Activated CD8-positive, alpha-beta T cell treated with anti-CD3 and anti-CD28 coated beads, Interleukin-2, amount 10 ng/mL, durations not matched to agents 7 days and 5 days (primary cell): ENCODE results near the gene CLCF1. TPM values are rescaled to one million over a fixed set of nuclear protein-coding genes. Genes with fewer than 3 reads are reported as not detected.
"Not testable (repeated sequence)": the region's sequence is repeated elsewhere in the genome, so short reads cannot be mapped to it uniquely, and the experiment has no call there.

Experiments
- ATAC-seq: fragments of 150-1000 bp; cut with Tn5 transposase; one replicate; pipeline ENCODE4 v1.10.0; 2021; ENCODE audit warnings: moderate library complexity
- CTCF ChIA-PET: fragments of 350-600 bp; sonication (Branson Sonifier 250); formaldehyde crosslinking; loops from one replicate; lab custom pipeline; 2021; ENCODE audit warnings: antibody characterized with exemption; lab: Charles Lee
- POLR2A ChIA-PET: fragments of 350-600 bp; sonication (Branson Sonifier 250); formaldehyde crosslinking; loops from one replicate; lab custom pipeline; 2021; ENCODE audit warnings: antibody characterized with exemption; lab: Charles Lee
- DNase-seq: peaks from one replicate; pipeline ENCODE4 v3.0.0-alpha.2; 2020
- H3K27ac Mint-ChIP-seq: one replicate; pipeline ENCODE4 v1.8.0; 2021; ENCODE audit warnings: mild to moderate bottlenecking, mixed read lengths
- H3K27me3 Mint-ChIP-seq: one replicate; pipeline ENCODE4 v1.8.0; 2021; ENCODE audit warnings: low read depth, mixed read lengths
- H3K36me3 Mint-ChIP-seq: one replicate; pipeline ENCODE4 v1.8.0; 2021; ENCODE audit warnings: low read depth, mixed read lengths
- H3K4me1 Mint-ChIP-seq: one replicate; pipeline ENCODE4 v1.8.0; 2021; ENCODE audit warnings: low read depth, mixed read lengths
- H3K4me3 Mint-ChIP-seq: one replicate; pipeline ENCODE4 v1.8.0; 2021; ENCODE audit warnings: mild to moderate bottlenecking, mixed read lengths
- H3K9me3 Mint-ChIP-seq: one replicate; pipeline ENCODE4 v1.8.0; 2022; ENCODE audit warnings: mixed read lengths; ENCODE audit not compliant: insufficient read depth
- total RNA-seq, 2 experiments: library from RNA; stranded (reverse); gene quantifications; one replicate each; pipeline ENCODE4 v1.2.3, GENCODE V29; 2021

Gene CLCF1
- total RNA-seq, 2 experiments from 2014 or later, result 0.29 to 0.50 TPM

DNA sequence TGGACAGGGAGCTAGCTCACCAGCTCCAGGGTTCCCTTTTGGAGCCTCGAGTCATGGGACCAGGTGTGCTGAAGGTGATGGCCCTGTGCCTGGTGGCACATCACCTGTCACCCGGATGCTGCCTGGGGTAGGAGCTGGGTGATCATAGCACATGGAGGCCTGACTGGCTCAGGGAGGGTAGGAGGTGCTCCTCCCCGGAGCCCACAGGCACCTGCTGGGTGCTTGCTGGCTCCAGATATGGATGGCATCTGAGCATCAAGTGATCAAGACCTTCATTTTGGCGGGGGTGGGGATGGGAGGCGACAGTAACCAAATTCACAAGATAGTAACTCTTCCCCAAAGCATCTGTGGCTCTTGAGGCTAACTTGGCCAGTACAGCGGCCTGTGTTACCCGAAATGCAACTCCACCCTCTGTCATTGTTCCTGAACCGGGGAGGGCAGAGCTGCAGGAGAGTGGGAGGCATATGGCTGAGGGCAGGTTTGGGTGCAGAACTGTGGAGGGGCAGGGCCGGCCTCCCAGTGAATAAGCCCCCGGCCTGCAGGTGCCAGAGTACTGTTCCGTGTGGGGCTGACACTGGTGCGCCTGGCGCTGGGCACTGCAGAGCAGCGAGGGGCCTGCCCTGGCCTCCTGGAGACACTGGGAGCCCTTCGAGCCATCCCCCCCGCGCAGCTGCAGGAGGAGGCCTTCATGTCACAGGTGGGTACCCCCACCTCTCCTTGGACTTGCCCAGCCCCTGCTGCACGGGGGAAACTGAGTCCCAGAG is 35.2 kb upstream of the CLCF1 start:
- ChIA-PET CTCF (interaction anchor here (0.9 to 3.4 kb wide), 10 partner anchors 10 to 141 kb away, joined by 3 to 35 read pairs (median 4); partner anchors contain the start of genes PITPNM1, POLD4 and RAD9A), POLR2A (interaction anchor here (0.7 to 3.5 kb wide), 14 partner anchors 10 to 168 kb away, joined by 3 to 61 read pairs (median 5); partner anchors contain the start of genes PTPRCAP, RAD9A and TMEM134)
- peak; percentile 66 for DNase-seq
- ATAC-seq, result peak; percentile 35
- Mint-ChIP-seq H3K27me3 (peaks cover 2% of the 10 kb centered on the region), H3K9me3 (no peaks in the 10 kb centered on the region), H3K27ac (peak overlapping the region; percentile 93), H3K36me3 (peaks cover 68% of the 10 kb centered on the region), H3K4me3 (peak overlapping the region; percentile 92), H3K4me1 (peaks cover 77% of the 10 kb centered on the region)

- Mint-ChIP-seq H3K4me1 (peaks cover 77% of the 10 kb centered on the region), H3K4me3 (peak overlapping the region; percentile 92), H3K9me3 (no peaks in the 10 kb centered on the region), H3K27ac (peak overlapping the region; percentile 93), H3K27me3 (no peaks in the 10 kb centered on the region), H3K36me3 (peaks cover 68% of the 10 kb centered on the region)
- ChIA-PET POLR2A (interaction anchor here (0.9 to 3.5 kb wide), 15 partner anchors 11 to 136 kb away, joined by 3 to 61 read pairs (median 4); partner anchors contain the start of genes AIP, PTPRCAP and RAD9A), CTCF (interaction anchor here (0.9 to 3.4 kb wide), 11 partner anchors 11 to 145 kb away, joined by 3 to 35 read pairs (median 5); partner anchors contain the start of genes PITPNM1, POLD4, PTPRCAP and RAD9A)
- no peak for ATAC-seq
- peak; percentile 28 for DNase-seq
Observed at GRCh38 chr11:67407688-67408163, 34.3 kb upstream of the CLCF1 start.

DNA sequence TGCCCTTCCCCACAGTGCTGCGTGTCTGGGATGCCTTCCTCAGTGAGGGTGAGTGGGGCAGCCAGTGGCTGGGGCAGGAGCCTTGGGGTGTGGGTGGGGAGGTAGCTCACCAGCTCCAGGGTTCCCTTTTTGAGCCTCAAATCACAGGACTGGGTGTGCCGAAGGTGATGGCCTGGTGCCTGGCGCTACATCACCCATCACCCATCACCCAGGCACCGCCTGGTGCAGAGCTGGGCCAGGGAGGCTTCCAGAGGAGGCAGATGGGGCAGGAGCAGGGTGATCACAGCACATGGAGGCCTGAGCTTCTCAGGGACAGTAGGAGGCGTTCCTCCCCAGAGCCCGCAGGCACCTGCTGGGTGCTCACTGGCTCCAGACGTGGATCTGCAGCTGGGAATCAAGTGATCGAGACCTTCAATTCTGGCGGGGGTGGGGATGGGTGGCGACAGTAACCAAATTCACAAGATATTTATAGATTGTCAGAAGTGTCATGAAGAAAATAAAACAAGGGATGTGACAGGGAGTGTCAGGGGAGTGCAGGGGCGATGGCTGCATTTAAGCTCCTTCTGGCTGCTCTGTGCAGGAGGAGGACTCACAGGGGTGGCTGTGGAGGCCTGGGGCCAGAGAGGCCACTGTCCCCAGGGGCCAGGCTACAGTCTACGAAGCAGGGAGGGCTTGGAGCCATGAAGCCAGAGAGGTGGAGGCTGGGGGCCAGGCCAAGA is 33.7 kb upstream of the CLCF1 start:
- ATAC-seq (no peak), DNase-seq (peak; percentile 48)
- peak overlapping the region; percentile 93 for H3K27ac Mint-ChIP-seq
- ChIA-PET CTCF (interaction anchor here (0.7 to 3.4 kb wide), 9 partner anchors 12 to 145 kb away, joined by 3 to 35 read pairs (median 5); partner anchors contain the start of genes PTPRCAP, RAD9A and RPS6KB2), POLR2A (interaction anchor here (0.8 to 3.5 kb wide), 13 partner anchors 11 to 135 kb away, joined by 3 to 61 read pairs (median 4); partner anchors contain the start of genes AIP and PTPRCAP)
- H3K4me3 Mint-ChIP-seq, result peak overlapping the region; percentile 92
- peaks cover 77% of the 10 kb centered on the region for H3K4me1 Mint-ChIP-seq
- H3K36me3 Mint-ChIP-seq, result peaks cover 68% of the 10 kb centered on the region
- H3K9me3 Mint-ChIP-seq, result no peaks in the 10 kb centered on the region
- no peaks in the 10 kb centered on the region for H3K27me3 Mint-ChIP-seq

GRCh38 chr11:67406420-67406968 is 33.1 kb upstream of the CLCF1 start:
- peaks cover 68% of the 10 kb centered on the region for H3K36me3 Mint-ChIP-seq
- POLR2A ChIA-PET, result interaction anchor here (0.8 to 3.5 kb wide), 9 partner anchors 10 to 135 kb away, joined by 3 to 61 read pairs (median 4); partner anchors contain the start of gene PTPRCAP
- H3K27ac Mint-ChIP-seq, result peak overlapping the region; percentile 93

GRCh38 chr11:67405688-67406339 is 32.4 kb upstream of the CLCF1 start:
- ATAC-seq (no peak), DNase-seq (peak; percentile 23)
- Mint-ChIP-seq H3K4me1 (peaks cover 68% of the 10 kb centered on the region), H3K9me3 (no peaks in the 10 kb centered on the region), H3K36me3 (peaks cover 62% of the 10 kb centered on the region), H3K4me3 (peak overlapping the region; percentile 92), H3K27ac (peak overlapping the region; percentile 93), H3K27me3 (no peaks in the 10 kb centered on the region)
- ChIA-PET POLR2A (interaction anchor here (1.7 to 6.9 kb wide), 8 partner anchors 10 to 80 kb away, joined by 3 to 109 read pairs (median 20); partner anchors contain the start of genes PTPRCAP, RAD9A and RPS6KB2), CTCF (interaction anchor here (1.0 to 5.7 kb wide), 4 partner anchors 13 to 62 kb away, joined by 4 to 73 read pairs (median 6); partner anchors contain the start of gene PTPRCAP)

More at GRCh38 chr11:67406420-67406968, 33.1 kb upstream of the CLCF1 start:
- ATAC-seq (no peak), DNase-seq (peak; percentile 25)
- Mint-ChIP-seq H3K9me3 (no peaks in the 10 kb centered on the region), H3K4me1 (peaks cover 73% of the 10 kb centered on the region), H3K4me3 (peak overlapping the region; percentile 92), H3K27me3 (no peaks in the 10 kb centered on the region)
- CTCF ChIA-PET, result interaction anchor here (0.7 to 3.4 kb wide), 7 partner anchors 12 to 144 kb away, joined by 3 to 35 read pairs (median 5); partner anchors contain the start of genes PTPRCAP and RPS6KB2

- CTCF ChIA-PET, result interaction anchor here (0.6 to 5.7 kb wide), 7 partner anchors 14 to 100 kb away, joined by 3 to 73 read pairs (median 5); partner anchors contain the start of genes PITPNM1, PTPRCAP and RPS6KB2
- peaks cover 67% of the 10 kb centered on the region for H3K4me1 Mint-ChIP-seq
- no peak for ATAC-seq
- peak overlapping the region; percentile 93 for H3K27ac Mint-ChIP-seq
- no peaks in the 10 kb centered on the region for H3K9me3 Mint-ChIP-seq
- DNase-seq, result peak; percentile 55
- H3K4me3 Mint-ChIP-seq, result peak overlapping the region; percentile 92
- H3K36me3 Mint-ChIP-seq, result peaks cover 63% of the 10 kb centered on the region
- POLR2A ChIA-PET, result interaction anchor here (1.7 to 6.9 kb wide), 8 partner anchors 9 to 80 kb away, joined by 3 to 109 read pairs (median 20); partner anchors contain the start of genes PTPRCAP, RAD9A and RPS6KB2
- no peaks in the 10 kb centered on the region for H3K27me3 Mint-ChIP-seq
Observed at GRCh38 chr11:67405196-67405567, 31.8 kb upstream of the CLCF1 start.

DNA sequence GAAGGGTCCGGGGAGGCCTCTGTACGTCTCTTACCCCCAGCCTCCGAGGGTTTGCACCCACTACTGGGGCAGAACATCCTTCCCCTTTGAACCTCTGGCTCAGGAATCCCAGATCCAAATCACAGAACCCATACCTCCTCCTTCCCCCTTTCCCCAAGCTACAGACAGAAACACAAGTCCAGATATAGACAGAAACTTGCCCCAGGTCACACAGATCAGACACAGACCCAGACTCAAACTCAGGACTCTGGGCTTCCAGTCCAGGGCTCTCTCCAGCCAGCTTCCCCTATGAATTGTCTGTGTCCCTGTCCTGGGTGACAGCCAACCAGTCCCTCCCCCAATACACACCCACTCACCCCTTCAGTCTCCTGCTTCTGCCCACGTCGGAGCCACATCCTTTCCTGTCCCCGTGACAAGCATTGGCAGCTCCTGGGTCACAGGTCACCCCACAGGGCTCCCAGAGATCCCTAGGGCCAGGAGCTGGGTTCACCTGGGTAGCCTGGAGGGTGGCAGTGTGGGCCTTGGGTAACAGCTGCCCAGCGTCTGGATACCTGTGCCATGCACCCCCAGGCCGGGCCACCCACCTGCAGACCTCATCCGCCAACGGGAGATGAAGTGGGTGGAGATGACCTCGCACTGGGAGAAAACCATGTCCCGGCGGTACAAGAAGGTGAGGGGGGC is 31.3 kb upstream of the CLCF1 start:
- Mint-ChIP-seq H3K4me3 (peak overlapping the region; percentile 92), H3K27me3 (no peaks in the 10 kb centered on the region), H3K36me3 (peaks cover 64% of the 10 kb centered on the region), H3K4me1 (peaks cover 64% of the 10 kb centered on the region), H3K9me3 (no peaks in the 10 kb centered on the region), H3K27ac (peak overlapping the region; percentile 93)
- CTCF ChIA-PET, result interaction anchor here (0.6 to 5.7 kb wide), 11 partner anchors 8 to 101 kb away, joined by 3 to 73 read pairs (median 5); partner anchors contain the start of genes PITPNM1, PTPRCAP, RPS6KB2 and TMEM134
- DNase-seq (peak; percentile 79), ATAC-seq (no peak)
- POLR2A ChIA-PET, result interaction anchor here (0.6 to 6.9 kb wide), 12 partner anchors 8 to 127 kb away, joined by 3 to 109 read pairs (median 10); partner anchors contain the start of genes AIP, PTPRCAP, RAD9A and RPS6KB2

GRCh38 chr11:67403085-67403484 is 29.7 kb upstream of the CLCF1 start:
- ATAC-seq, DNase-seq, H3K9me3 Mint-ChIP-seq, H3K27me3 Mint-ChIP-seq: not testable (repeated sequence)
- H3K27ac Mint-ChIP-seq, result peak overlapping the region; percentile 93
- POLR2A ChIA-PET, result interaction anchor here (0.6 to 6.9 kb wide), 11 partner anchors 9 to 212 kb away, joined by 3 to 109 read pairs (median 27); partner anchors contain the start of genes POLD4, PTPRCAP, RAD9A and RPS6KB2
- H3K4me3 Mint-ChIP-seq, result peak overlapping the region; percentile 92
- peaks cover 68% of the 10 kb centered on the region for H3K36me3 Mint-ChIP-seq
- peaks cover 66% of the 10 kb centered on the region for H3K4me1 Mint-ChIP-seq
- CTCF ChIA-PET, result interaction anchor here (0.7 to 5.7 kb wide), 9 partner anchors 9 to 211 kb away, joined by 3 to 73 read pairs (median 6); partner anchors contain the start of genes POLD4, PTPRCAP and RAD9A

DNA sequence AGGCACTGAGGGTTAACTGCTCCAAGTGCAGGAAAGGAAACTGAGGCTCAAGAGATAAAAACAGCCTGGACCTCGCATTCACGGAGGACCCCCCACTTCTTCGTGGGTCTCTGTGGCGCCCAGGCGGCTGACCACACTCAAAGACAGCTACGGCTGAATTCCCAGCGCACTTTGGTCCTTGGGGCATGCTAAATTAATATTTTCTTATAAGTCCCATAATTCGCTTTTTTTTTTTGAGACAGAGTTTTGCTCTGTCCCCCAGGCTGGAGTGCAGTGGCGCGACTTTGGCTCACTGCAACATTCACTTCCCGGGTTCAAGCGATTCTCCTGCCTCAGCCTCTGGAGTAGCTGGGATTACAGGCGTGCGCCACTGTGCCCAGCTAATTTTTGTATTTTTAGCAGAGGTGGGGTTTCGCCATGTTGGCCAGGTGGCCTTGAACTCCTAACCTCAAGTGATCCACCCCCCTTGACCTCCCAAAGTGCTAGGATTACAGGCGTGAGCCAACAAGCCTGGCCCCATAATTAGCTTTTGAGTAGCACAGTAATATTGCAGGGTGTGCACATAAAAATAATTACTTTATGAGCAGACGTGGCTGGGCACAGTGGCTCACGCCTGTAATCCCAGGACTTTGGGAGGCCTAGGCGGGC is 28.9 kb upstream of the CLCF1 start:
- ATAC-seq, H3K9me3 Mint-ChIP-seq, H3K27me3 Mint-ChIP-seq: not testable (repeated sequence)
- H3K36me3 Mint-ChIP-seq, result peaks cover 68% of the 10 kb centered on the region
- POLR2A ChIA-PET, result interaction anchor here (0.6 to 6.9 kb wide), 16 partner anchors 10 to 140 kb away, joined by 3 to 109 read pairs (median 7); partner anchors contain the start of genes AIP, CDK2AP2, PITPNM1 and POLD4
- DNase-seq, result peak; percentile 20
- peak overlapping the region; percentile 62 for H3K4me3 Mint-ChIP-seq
- CTCF ChIA-PET, result interaction anchor here (0.8 to 5.7 kb wide), 25 partner anchors 11 to 228 kb away, joined by 3 to 73 read pairs (median 5); partner anchors contain the start of genes AIP, CDK2AP2, GSTP1 and NUDT8
- peaks cover 66% of the 10 kb centered on the region for H3K4me1 Mint-ChIP-seq
- H3K27ac Mint-ChIP-seq, result peak overlapping the region; percentile 93
